ENCODE results near the gene PTK7.

PTK7 gene

GRCh38 chr6:43120101-43120763 lies 44.1 kb downstream of the PTK7 start:
- no peak overlapping the region for H3K4me3 ChIP-seq (ENCODE audit: low read depth, low read length)
- no peak for TF ChIP-seq CTCF (IDR thresholded peaks at IDR 0.05; ENCODE audit: borderline replicate concordance, insufficient read depth, low read depth, low read length)

- no peak overlapping the region for H3K4me3 ChIP-seq (ENCODE audit: low read depth, low read length)
- no peak for TF ChIP-seq CTCF (IDR thresholded peaks at IDR 0.05; ENCODE audit: borderline replicate concordance, insufficient read depth, low read depth, low read length)
These were observed 45.1 kb downstream of the PTK7 start for GRCh38 chr6:43120944-43121913.

- H3K4me3 ChIP-seq (ENCODE audit: low read depth, low read length), result no peak overlapping the region
- no peak for TF ChIP-seq CTCF (IDR thresholded peaks at IDR 0.05; ENCODE audit: borderline replicate concordance, insufficient read depth, low read depth, low read length)
These were observed 46.0 kb downstream of the PTK7 start for GRCh38 chr6:43122146-43122545.

GRCh38 chr6:43123461-43124314 lies 47.6 kb downstream of the PTK7 start:
- no peak for TF ChIP-seq CTCF (IDR thresholded peaks at IDR 0.05; ENCODE audit: borderline replicate concordance, insufficient read depth, low read depth, low read length)
- H3K4me3 ChIP-seq (ENCODE audit: low read depth, low read length), result no peak overlapping the region

GRCh38 chr6:43124481-43124880 lies 48.4 kb downstream of the PTK7 start:
- no peak for TF ChIP-seq CTCF (IDR thresholded peaks at IDR 0.05; ENCODE audit: borderline replicate concordance, insufficient read depth, low read depth, low read length)
- H3K4me3 ChIP-seq (ENCODE audit: low read depth, low read length), result no peak overlapping the region

- TF ChIP-seq CTCF (IDR thresholded peaks at IDR 0.05; ENCODE audit: borderline replicate concordance, insufficient read depth, low read depth, low read length), result no peak
- no peak overlapping the region for H3K4me3 ChIP-seq (ENCODE audit: low read depth, low read length)
These were observed 49.0 kb downstream of the PTK7 start for GRCh38 chr6:43125119-43125518.
